Caco-2 (cell line): ENCODE data around the gene RAPGEF3. TPM values are rescaled to one million over a fixed set of nuclear protein-coding genes. Genes with fewer than 3 reads are reported as not detected.

Experiments
- BruUV-seq: library from RNA; stranded (reverse); fragments of 400-500 nt; replicated peaks from 2 replicates; lab custom pipeline; 2021; lab: Mats Ljungman, UMichigan
- CTCF ChIA-PET: fragments of 300-600 bp; sonication (Branson Sonifier 250); formaldehyde crosslinking; loops from one replicate; lab custom pipeline; 2022; ENCODE audit warnings: antibody characterized with exemption; lab: Charles Lee
- POLR2A ChIA-PET: fragments of 300-600 bp; sonication (Branson Sonifier 250); formaldehyde crosslinking; loops from one replicate; lab custom pipeline; 2022; ENCODE audit warnings: antibody characterized with exemption; lab: Charles Lee
- DNase-seq, 2 experiments: peaks; one replicate each; pipeline versions ENCODE4 v3.0.0 to v3.0.0-alpha.2; 2020 to 2022
- H3K27me3 ChIP-seq: replicated peaks from 2 replicates; pipeline ENCODE4 v1.6.0; 2011; ENCODE audit warnings: low read length; ENCODE audit not compliant: control insufficient read depth, insufficient read depth
- H3K36me3 ChIP-seq: 2 replicates; pipeline ENCODE4 v1.5.1; 2011; ENCODE audit warnings: low read length; ENCODE audit not compliant: control insufficient read depth, insufficient read depth
- H3K4me1 ChIP-seq: fragments of 250-450 bp; sonication (Bioruptor Pico); 2 replicates; pipeline ENCODE4 v1.5.1; 2020; ENCODE audit warnings: mild to moderate bottlenecking
- H3K4me3 ChIP-seq: 2 replicates; pipeline ENCODE4 v1.5.1; 2011; ENCODE audit warnings: low read depth, mild to moderate bottlenecking, control low read depth, low read length
- H3K9me3 ChIP-seq: fragments of 250-450 bp; sonication (Bioruptor Pico); 2 replicates; pipeline ENCODE4 v1.5.1; 2020; ENCODE audit warnings: mild to moderate bottlenecking, moderate library complexity
- H3K27ac Mint-ChIP-seq: one replicate; pipeline ENCODE4 v1.8.0; 2022; ENCODE audit warnings: mixed read lengths; ENCODE audit not compliant: unreplicated experiment
- H3K27me3 Mint-ChIP-seq: one replicate; pipeline ENCODE4 v1.8.0; 2022; ENCODE audit warnings: mixed read lengths; ENCODE audit not compliant: insufficient read depth, unreplicated experiment
- H3K36me3 Mint-ChIP-seq: one replicate; pipeline ENCODE4 v1.8.0; 2022; ENCODE audit warnings: mild to moderate bottlenecking, mixed read lengths; ENCODE audit not compliant: insufficient read depth, unreplicated experiment
- H3K4me1 Mint-ChIP-seq: one replicate; pipeline ENCODE4 v1.8.0; 2022; ENCODE audit warnings: low read depth, mixed read lengths; ENCODE audit not compliant: unreplicated experiment
- H3K4me3 Mint-ChIP-seq: one replicate; pipeline ENCODE4 v1.8.0; 2022; ENCODE audit warnings: mild to moderate bottlenecking, moderate library complexity, mixed read lengths; ENCODE audit not compliant: unreplicated experiment
- H3K9me3 Mint-ChIP-seq: one replicate; pipeline ENCODE4 v1.8.0; 2022; ENCODE audit warnings: mixed read lengths; ENCODE audit not compliant: unreplicated experiment
- intact Hi-C: fragments of 100-400 bp; cut with micrococcal nuclease; formaldehyde crosslinking; loops from one replicate; pipeline ENCODE4 v1.10.0; 2022; ENCODE audit not compliant: unreplicated experiment
- total RNA-seq: library from RNA; stranded (reverse); gene quantifications from 2 replicates; pipeline ENCODE4 v1.2.3, GENCODE V29; 2022
- TF ChIP-seq, protein P1 (sequence below), 2 experiments: fragments of 200-600 bp in 1 of 2; IDR thresholded peaks; 1 replicate in 1 of 2; 2 replicates in 1 of 2; pipeline versions ENCODE4 v1.5.1 to v1.8.0; 2011 to 2022; ENCODE audit warnings: antibody characterized with exemption in 1 of 2, control low read depth in 1 of 2, inconsistent platforms in 1 of 2, low read depth in 1 of 2, low read length in 1 of 2, mild to moderate bottlenecking in 1 of 2, moderate library complexity in 1 of 2; ENCODE audit not compliant: insufficient read depth in 1 of 2, severe bottlenecking in 1 of 2, unreplicated experiment in 1 of 2

Gene RAPGEF3
- total RNA-seq, 1 experiment from 2014 or later: 1.2 TPM

GRCh38 chr12:47740606-47741339 lies 17.9 kb downstream of the RAPGEF3 start:
- intact Hi-C loops: no loop called here
- peaks cover 5% of the 10 kb centered on the region; the same call in 1 of the 2 replicates for H3K4me1 ChIP-seq
- H3K9me3 Mint-ChIP-seq: no peaks in the 10 kb centered on the region
- H3K4me1 Mint-ChIP-seq: peaks cover 18% of the 10 kb centered on the region
- BruUV-seq: no TSS peak
- no peak overlapping the region for H3K4me3 Mint-ChIP-seq
- H3K36me3 Mint-ChIP-seq: no peaks in the 10 kb centered on the region
- POLR2A ChIA-PET: no interaction called here
- H3K27me3 ChIP-seq: no peaks in the 10 kb centered on the region
- H3K4me3 ChIP-seq: no peak overlapping the region
- no peaks in the 10 kb centered on the region for H3K9me3 ChIP-seq
- CTCF ChIA-PET: interaction anchor here (0.7 to 6.1 kb wide), 9 partner anchors 9 to 198 kb away, joined by 3 to 171 read pairs (median 5); partner anchors contain the start of gene SLC48A1
- H3K36me3 ChIP-seq: no peaks in the 10 kb centered on the region
- H3K27me3 Mint-ChIP-seq: no peaks in the 10 kb centered on the region
- no peak for DNase-seq
- TF ChIP-seq, protein P1, sequence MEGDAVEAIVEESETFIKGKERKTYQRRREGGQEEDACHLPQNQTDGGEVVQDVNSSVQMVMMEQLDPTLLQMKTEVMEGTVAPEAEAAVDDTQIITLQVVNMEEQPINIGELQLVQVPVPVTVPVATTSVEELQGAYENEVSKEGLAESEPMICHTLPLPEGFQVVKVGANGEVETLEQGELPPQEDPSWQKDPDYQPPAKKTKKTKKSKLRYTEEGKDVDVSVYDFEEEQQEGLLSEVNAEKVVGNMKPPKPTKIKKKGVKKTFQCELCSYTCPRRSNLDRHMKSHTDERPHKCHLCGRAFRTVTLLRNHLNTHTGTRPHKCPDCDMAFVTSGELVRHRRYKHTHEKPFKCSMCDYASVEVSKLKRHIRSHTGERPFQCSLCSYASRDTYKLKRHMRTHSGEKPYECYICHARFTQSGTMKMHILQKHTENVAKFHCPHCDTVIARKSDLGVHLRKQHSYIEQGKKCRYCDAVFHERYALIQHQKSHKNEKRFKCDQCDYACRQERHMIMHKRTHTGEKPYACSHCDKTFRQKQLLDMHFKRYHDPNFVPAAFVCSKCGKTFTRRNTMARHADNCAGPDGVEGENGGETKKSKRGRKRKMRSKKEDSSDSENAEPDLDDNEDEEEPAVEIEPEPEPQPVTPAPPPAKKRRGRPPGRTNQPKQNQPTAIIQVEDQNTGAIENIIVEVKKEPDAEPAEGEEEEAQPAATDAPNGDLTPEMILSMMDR (IDR thresholded peaks at IDR 0.05; ENCODE audit: insufficient read depth in 1 of 2, low read depth in 1 of 2, low read length in 1 of 2, severe bottlenecking in 1 of 2, unreplicated experiment in 1 of 2): no peak
- H3K27ac Mint-ChIP-seq: no peak overlapping the region

DNA sequence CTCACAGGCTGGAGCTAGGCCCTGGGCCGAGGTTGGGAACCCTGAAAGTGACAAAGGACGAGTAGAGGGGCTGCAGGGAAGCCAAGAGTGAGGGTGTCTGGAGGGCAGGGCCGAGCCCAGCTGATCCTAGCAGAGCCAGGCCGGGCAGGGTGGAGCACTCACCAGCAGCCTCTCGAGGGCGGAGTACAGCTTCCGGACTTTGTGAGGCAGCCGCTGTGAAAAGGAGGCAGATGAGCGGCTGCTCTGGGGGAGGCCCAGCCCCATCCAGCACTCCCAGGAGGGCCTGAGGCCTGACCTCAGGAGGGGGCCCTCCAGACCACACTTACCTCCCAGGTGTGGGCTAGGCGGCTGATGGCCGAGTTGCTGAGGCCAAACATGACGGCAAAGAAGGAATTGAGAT lies 18.7 kb downstream of the RAPGEF3 start:
- H3K36me3 Mint-ChIP-seq: peaks cover 4% of the 10 kb centered on the region
- no peaks in the 10 kb centered on the region for H3K36me3 ChIP-seq
- H3K27me3 Mint-ChIP-seq: no peaks in the 10 kb centered on the region
- no peaks in the 10 kb centered on the region for H3K9me3 Mint-ChIP-seq
- intact Hi-C loops: no loop called here
- no TSS peak for BruUV-seq
- DNase-seq: no peak
- ChIA-PET POLR2A (no interaction called here), CTCF (interaction anchor here (1.1 to 6.1 kb wide), 4 partner anchors 14 to 36 kb away, joined by 3 to 155 read pairs (median 4); no protein-coding TSS in a partner anchor)
- TF ChIP-seq, protein P1 (IDR thresholded peaks at IDR 0.05; ENCODE audit: insufficient read depth in 1 of 2, low read depth in 1 of 2, low read length in 1 of 2, severe bottlenecking in 1 of 2, unreplicated experiment in 1 of 2): no peak
- H3K4me1 Mint-ChIP-seq: peaks cover 14% of the 10 kb centered on the region
- no peak overlapping the region for H3K4me3 Mint-ChIP-seq
- H3K27me3 ChIP-seq: no peaks in the 10 kb centered on the region
- H3K27ac Mint-ChIP-seq: no peak overlapping the region
- H3K9me3 ChIP-seq: no peaks in the 10 kb centered on the region
- H3K4me1 ChIP-seq: peaks cover 2% of the 10 kb centered on the region; the same call in 1 of the 2 replicates
- H3K4me3 ChIP-seq: no peak overlapping the region

GRCh38 chr12:47739297-47739696 lies 19.4 kb downstream of the RAPGEF3 start:
- Mint-ChIP-seq H3K9me3 (no peaks in the 10 kb centered on the region), H3K4me1 (peaks cover 8% of the 10 kb centered on the region), H3K4me3 (no peak overlapping the region), H3K36me3 (peaks cover 5% of the 10 kb centered on the region), H3K27ac (no peak overlapping the region), H3K27me3 (no peaks in the 10 kb centered on the region)
- H3K27me3 ChIP-seq: no peaks in the 10 kb centered on the region
- H3K36me3 ChIP-seq: no peaks in the 10 kb centered on the region
- ChIA-PET CTCF (interaction anchor here (1.1 to 6.1 kb wide), 3 partner anchors 24 to 37 kb away, joined by 3 to 155 read pairs (median 4); no protein-coding TSS in a partner anchor), POLR2A (no interaction called here)
- BruUV-seq: no TSS peak
- H3K4me3 ChIP-seq: no peak overlapping the region
- no peaks in the 10 kb centered on the region for H3K4me1 ChIP-seq
- H3K9me3 ChIP-seq: no peaks in the 10 kb centered on the region
- no peak for DNase-seq
- TF ChIP-seq, protein P1 (IDR thresholded peaks at IDR 0.05; ENCODE audit: insufficient read depth in 1 of 2, low read depth in 1 of 2, low read length in 1 of 2, severe bottlenecking in 1 of 2, unreplicated experiment in 1 of 2): no peak
- intact Hi-C loops: no loop called here
